Ishikawa (cell line): ENCODE data around the gene TMEM247.

ENCODE experiments used
- CEBPB ChIP-seq: IDR thresholded peaks from 2 replicates; pipeline ENCODE4 v1.6.1; 2012
- CREB1 ChIP-seq: IDR thresholded peaks from 2 replicates; pipeline ENCODE4 v1.6.1; 2012; ENCODE audit warnings: low read depth
- EGR1 ChIP-seq: IDR thresholded peaks from 2 replicates; pipeline ENCODE4 v1.6.1; 2012
- EP300 ChIP-seq: IDR thresholded peaks from 2 replicates; pipeline ENCODE4 v1.6.1; 2012; ENCODE audit warnings: borderline replicate concordance
- FOXM1 ChIP-seq: IDR thresholded peaks from 2 replicates; pipeline ENCODE4 v1.6.1; 2012; ENCODE audit warnings: low read depth, borderline replicate concordance
- NFIC ChIP-seq: IDR thresholded peaks from 2 replicates; pipeline ENCODE4 v1.6.1; 2012
- RAD21 ChIP-seq: IDR thresholded peaks from 2 replicates; pipeline ENCODE4 v1.6.1; 2012; ENCODE audit warnings: low read depth
- TAF1 ChIP-seq: IDR thresholded peaks from 2 replicates; pipeline ENCODE4 v1.6.1; 2012; ENCODE audit warnings: low read depth, mild to moderate bottlenecking
- TCF12 ChIP-seq: IDR thresholded peaks from 2 replicates; pipeline ENCODE4 v1.6.1; 2012; ENCODE audit warnings: low read depth
- TEAD4 ChIP-seq: IDR thresholded peaks from 2 replicates; pipeline ENCODE4 v1.6.1; 2012
- YY1 ChIP-seq: IDR thresholded peaks from 2 replicates; pipeline ENCODE4 v1.6.1; 2012; ENCODE audit warnings: low read depth
- ZBTB7A ChIP-seq: IDR thresholded peaks from 2 replicates; pipeline ENCODE4 v1.6.1; 2012; ENCODE audit warnings: low read depth
- TF ChIP-seq, protein P1 (sequence below): IDR thresholded peaks from 2 replicates; pipeline ENCODE4 v1.6.1; 2012; ENCODE audit warnings: low read depth, mild to moderate bottlenecking
- TF ChIP-seq, protein P2 (sequence below): IDR thresholded peaks from 2 replicates; pipeline ENCODE4 v1.6.1; 2012
- TF ChIP-seq, protein P3 (sequence below): IDR thresholded peaks from 2 replicates; pipeline ENCODE4 v1.6.1; 2012

The TMEM247 gene

DNA sequence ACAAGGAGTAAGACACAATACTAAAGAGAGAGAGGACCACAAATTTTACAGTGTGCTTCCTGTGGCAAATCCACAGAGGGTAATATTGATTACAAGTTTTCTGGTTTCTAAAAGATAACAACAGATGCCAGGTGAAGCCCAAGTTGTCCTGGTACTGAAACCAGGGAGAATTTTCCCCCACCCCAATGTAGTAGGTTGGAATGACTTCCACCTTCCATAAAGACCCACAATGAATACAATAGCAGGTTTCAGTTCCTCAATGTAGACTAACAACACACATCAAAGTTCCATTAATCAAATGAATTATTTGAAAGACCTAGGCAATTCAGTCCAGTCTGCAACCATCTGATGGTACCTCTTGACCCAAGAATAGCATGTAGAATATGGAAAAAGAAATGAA, 44.0 kb upstream of the TMEM247 start:
- TF ChIP-seq CEBPB: no peak
- no peak for TF ChIP-seq TCF12
- no peak for TF ChIP-seq EGR1
- TF ChIP-seq TAF1: no peak
- TF ChIP-seq, protein P1, sequence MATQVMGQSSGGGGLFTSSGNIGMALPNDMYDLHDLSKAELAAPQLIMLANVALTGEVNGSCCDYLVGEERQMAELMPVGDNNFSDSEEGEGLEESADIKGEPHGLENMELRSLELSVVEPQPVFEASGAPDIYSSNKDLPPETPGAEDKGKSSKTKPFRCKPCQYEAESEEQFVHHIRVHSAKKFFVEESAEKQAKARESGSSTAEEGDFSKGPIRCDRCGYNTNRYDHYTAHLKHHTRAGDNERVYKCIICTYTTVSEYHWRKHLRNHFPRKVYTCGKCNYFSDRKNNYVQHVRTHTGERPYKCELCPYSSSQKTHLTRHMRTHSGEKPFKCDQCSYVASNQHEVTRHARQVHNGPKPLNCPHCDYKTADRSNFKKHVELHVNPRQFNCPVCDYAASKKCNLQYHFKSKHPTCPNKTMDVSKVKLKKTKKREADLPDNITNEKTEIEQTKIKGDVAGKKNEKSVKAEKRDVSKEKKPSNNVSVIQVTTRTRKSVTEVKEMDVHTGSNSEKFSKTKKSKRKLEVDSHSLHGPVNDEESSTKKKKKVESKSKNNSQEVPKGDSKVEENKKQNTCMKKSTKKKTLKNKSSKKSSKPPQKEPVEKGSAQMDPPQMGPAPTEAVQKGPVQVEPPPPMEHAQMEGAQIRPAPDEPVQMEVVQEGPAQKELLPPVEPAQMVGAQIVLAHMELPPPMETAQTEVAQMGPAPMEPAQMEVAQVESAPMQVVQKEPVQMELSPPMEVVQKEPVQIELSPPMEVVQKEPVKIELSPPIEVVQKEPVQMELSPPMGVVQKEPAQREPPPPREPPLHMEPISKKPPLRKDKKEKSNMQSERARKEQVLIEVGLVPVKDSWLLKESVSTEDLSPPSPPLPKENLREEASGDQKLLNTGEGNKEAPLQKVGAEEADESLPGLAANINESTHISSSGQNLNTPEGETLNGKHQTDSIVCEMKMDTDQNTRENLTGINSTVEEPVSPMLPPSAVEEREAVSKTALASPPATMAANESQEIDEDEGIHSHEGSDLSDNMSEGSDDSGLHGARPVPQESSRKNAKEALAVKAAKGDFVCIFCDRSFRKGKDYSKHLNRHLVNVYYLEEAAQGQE: no peak
- TF ChIP-seq NFIC: no peak
- no peak for TF ChIP-seq EP300
- TF ChIP-seq, protein P2, sequence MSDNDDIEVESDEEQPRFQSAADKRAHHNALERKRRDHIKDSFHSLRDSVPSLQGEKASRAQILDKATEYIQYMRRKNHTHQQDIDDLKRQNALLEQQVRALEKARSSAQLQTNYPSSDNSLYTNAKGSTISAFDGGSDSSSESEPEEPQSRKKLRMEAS: no peak
- TF ChIP-seq YY1: no peak
- TF ChIP-seq CREB1: no peak
- TF ChIP-seq, protein P3, sequence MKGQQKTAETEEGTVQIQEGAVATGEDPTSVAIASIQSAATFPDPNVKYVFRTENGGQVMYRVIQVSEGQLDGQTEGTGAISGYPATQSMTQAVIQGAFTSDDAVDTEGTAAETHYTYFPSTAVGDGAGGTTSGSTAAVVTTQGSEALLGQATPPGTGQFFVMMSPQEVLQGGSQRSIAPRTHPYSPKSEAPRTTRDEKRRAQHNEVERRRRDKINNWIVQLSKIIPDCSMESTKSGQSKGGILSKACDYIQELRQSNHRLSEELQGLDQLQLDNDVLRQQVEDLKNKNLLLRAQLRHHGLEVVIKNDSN: no peak
- no peak for TF ChIP-seq ZBTB7A
- TF ChIP-seq RAD21: no peak
- no peak for TF ChIP-seq TEAD4
- no peak for TF ChIP-seq FOXM1

DNA sequence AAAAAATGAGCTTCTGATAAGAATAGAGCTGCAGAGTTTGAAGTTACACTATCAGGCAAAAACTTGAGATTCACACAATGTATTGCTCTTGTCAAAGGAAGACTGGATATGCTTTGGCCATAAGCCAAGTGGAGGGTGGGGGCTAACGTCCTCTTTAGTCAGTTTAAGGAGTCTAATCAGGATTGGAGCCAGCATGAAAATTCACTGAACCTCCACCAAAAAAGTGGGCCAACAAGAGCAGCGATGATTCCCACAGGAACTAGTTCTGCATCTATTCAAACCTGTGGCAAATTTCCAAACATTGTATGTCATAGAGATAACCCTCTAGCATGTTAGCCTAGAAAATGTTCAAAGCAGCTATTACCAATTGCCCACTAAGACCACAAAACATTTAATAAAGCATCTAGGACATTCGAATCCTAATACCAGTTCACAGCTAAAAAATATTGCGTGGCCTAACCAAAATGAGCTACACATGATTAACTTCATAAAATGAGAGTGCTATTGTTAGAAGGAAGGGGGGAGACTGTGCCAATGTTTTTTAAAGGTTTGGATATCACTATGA, 43.5 kb upstream of the TMEM247 start:
- no peak for TF ChIP-seq ZBTB7A
- no peak for TF ChIP-seq NFIC
- TF ChIP-seq TEAD4: no peak
- no peak for TF ChIP-seq RAD21
- no peak for TF ChIP-seq EGR1
- TF ChIP-seq FOXM1: no peak
- TF ChIP-seq TCF12: no peak
- TF ChIP-seq, protein P1: no peak

DNA sequence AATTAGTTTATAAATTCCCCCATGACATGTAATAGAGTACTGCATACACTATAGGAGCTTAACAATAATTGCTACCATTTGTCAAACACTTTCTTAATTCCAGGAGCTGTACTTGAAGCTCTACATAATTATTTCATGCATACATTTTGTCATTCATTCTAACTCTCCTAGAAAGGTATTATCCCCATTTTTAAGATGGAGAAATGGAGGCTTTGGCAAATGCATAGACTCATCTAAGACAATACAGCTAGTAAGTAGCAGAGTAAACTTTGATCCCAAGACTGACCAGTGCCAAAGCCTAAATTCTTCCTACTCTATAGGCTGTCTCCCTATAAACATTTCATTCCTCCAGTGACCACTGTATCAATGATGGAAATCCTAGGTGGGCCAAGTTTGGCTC, 42.6 kb upstream of the TMEM247 start:
- TF ChIP-seq FOXM1 (no peak), YY1 (no peak), ZBTB7A (no peak), CREB1 (no peak), TAF1 (no peak)

DNA sequence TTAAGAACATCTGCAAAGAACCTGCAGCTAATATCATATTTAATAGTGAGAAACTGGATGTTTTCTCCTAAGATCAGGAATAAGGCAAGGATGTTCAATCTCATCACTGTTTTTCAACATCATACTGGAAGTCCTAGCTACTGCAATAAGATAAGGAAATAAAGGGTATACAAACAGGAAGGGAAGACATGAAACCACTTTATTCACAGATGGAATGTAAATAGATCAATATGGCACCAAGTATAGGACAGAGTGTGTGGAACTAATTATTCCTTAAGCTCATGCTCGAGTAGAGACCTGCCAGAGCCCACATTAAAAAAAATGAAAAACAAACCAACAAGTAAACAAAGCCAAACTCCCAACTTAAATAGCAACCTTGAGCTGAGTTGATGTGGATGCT, 41.3 kb upstream of the TMEM247 start:
- TF ChIP-seq NFIC: no peak
- TF ChIP-seq, protein P2: no peak
- TF ChIP-seq TCF12: no peak
- no peak for TF ChIP-seq EGR1
- no peak for TF ChIP-seq RAD21
- no peak for TF ChIP-seq TAF1
- TF ChIP-seq EP300: no peak
- no peak for TF ChIP-seq CEBPB
- TF ChIP-seq CREB1: no peak
- no peak for TF ChIP-seq TEAD4
- TF ChIP-seq ZBTB7A: no peak
- TF ChIP-seq YY1: no peak

DNA sequence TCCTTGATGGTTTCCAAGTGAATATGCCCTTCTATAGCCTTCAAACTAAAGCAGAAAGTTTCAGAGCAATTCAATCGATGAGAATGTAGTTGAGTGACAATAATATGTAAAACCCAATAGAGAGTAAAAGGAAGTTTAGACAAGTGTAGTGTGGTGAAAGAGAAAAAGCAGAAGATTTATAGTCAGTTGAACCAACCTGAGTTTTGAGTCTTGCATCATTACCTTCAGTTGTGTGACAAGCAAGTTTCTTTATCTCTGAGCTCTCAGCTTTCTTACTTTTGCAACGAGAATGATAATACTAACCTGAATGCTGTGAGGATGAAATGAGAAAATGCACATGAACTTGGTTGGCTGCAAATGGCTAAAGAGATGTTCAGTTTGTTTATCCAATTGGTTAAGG, 40.6 kb upstream of the TMEM247 start:
- TF ChIP-seq TCF12: no peak
- TF ChIP-seq, protein P1: no peak
- TF ChIP-seq EP300: no peak
- TF ChIP-seq CREB1: no peak
- TF ChIP-seq YY1: no peak
- TF ChIP-seq, protein P2: no peak
- no peak for TF ChIP-seq TAF1
- TF ChIP-seq ZBTB7A: no peak
- TF ChIP-seq TEAD4: no peak
- no peak for TF ChIP-seq NFIC
- TF ChIP-seq FOXM1: no peak
- no peak for TF ChIP-seq RAD21
- TF ChIP-seq EGR1: no peak
- no peak for TF ChIP-seq CEBPB
- TF ChIP-seq, protein P3: no peak
